ENCODE data around the gene MAPKAPK5.

MAPKAPK5 gene

GRCh38 chr12:111858778-111859177, 16.8 kb downstream of the MAPKAPK5 start:
- TF ChIP-seq CTCF (conservative IDR thresholded peaks at IDR 0.05) (no peak), ZFX (IDR thresholded peaks at IDR 0.05) (no peak)
- H3K27ac ChIP-seq: no peak overlapping the region

- H3K27ac ChIP-seq: no peak overlapping the region
- no peak for TF ChIP-seq CTCF (conservative IDR thresholded peaks at IDR 0.05)
- TF ChIP-seq ZFX (IDR thresholded peaks at IDR 0.05): no peak
Measured at GRCh38 chr12:111864913-111865312, 22.9 kb downstream of the MAPKAPK5 start.

GRCh38 chr12:111867531-111867930, 25.5 kb downstream of the MAPKAPK5 start:
- TF ChIP-seq CTCF (conservative IDR thresholded peaks at IDR 0.05) (no peak), ZFX (IDR thresholded peaks at IDR 0.05) (no peak)
- H3K27ac ChIP-seq: no peak overlapping the region

GRCh38 chr12:111868676-111869588, 26.9 kb downstream of the MAPKAPK5 start:
- no peak for TF ChIP-seq CTCF (conservative IDR thresholded peaks at IDR 0.05)
- no peak for TF ChIP-seq ZFX (IDR thresholded peaks at IDR 0.05)
- no peak overlapping the region for H3K27ac ChIP-seq

- H3K27ac ChIP-seq: no peak overlapping the region
- TF ChIP-seq ZFX (IDR thresholded peaks at IDR 0.05) (no peak), CTCF (conservative IDR thresholded peaks at IDR 0.05) (no peak)
Measured at GRCh38 chr12:111869671-111870070, 27.6 kb downstream of the MAPKAPK5 start.

- TF ChIP-seq ZFX (IDR thresholded peaks at IDR 0.05): no peak
Measured at GRCh38 chr12:111870216-111870615, 28.2 kb downstream of the MAPKAPK5 start.

GRCh38 chr12:111870706-111871105, 28.7 kb downstream of the MAPKAPK5 start:
- TF ChIP-seq CTCF (conservative IDR thresholded peaks at IDR 0.05) (no peak), ZFX (IDR thresholded peaks at IDR 0.05) (no peak)
- no peak overlapping the region for H3K27ac ChIP-seq

More at GRCh38 chr12:111870216-111870615, 28.2 kb downstream of the MAPKAPK5 start:
- H3K27ac ChIP-seq: no peak overlapping the region

- no peak overlapping the region for H3K27ac ChIP-seq
- TF ChIP-seq ZFX (IDR thresholded peaks at IDR 0.05) (no peak), CTCF (conservative IDR thresholded peaks at IDR 0.05) (no peak)
Measured at GRCh38 chr12:111873113-111873512, 31.1 kb downstream of the MAPKAPK5 start.

Data from C4-2B (cell line).